BJ (cell line): Measurements from ENCODE around the gene HEXB. TPM values are rescaled to one million over a fixed set of nuclear protein-coding genes. Genes with fewer than 3 reads are reported as not detected.
A peak's percentile ranks its signal among the peaks of the same experiment; 100 is the strongest.

Experiments
- CTCF ChIA-PET: fragments of 350-600 bp; formaldehyde crosslinking; extraction: SDS; loops from one replicate; lab custom pipeline; 2021; ENCODE audit warnings: antibody characterized with exemption, inconsistent platforms; lab: Yijun Ruan, JAX
- POLR2A ChIA-PET: fragments of 300-600 bp; sonication (Branson Sonifier 250); formaldehyde crosslinking; extraction: SDS; loops from one replicate; lab custom pipeline; 2021; ENCODE audit warnings: antibody characterized with exemption; lab: Charles Lee
- DNase-seq: peaks from one replicate; pipeline ENCODE4 v3.0.0-alpha.2; 2011; ENCODE audit warnings: low read depth
- H3K27me3 ChIP-seq: 2 replicates; pipeline ENCODE4 v1.6.0; 2011; ENCODE audit warnings: low read length; ENCODE audit not compliant: control insufficient read depth, insufficient read depth
- H3K36me3 ChIP-seq: 2 replicates; pipeline ENCODE4 v1.5.1; 2011; ENCODE audit warnings: low read length; ENCODE audit not compliant: control insufficient read depth, insufficient read depth
- H3K4me3 ChIP-seq: 2 replicates; pipeline ENCODE4 v1.5.1; 2011; ENCODE audit warnings: low read depth, mild to moderate bottlenecking, control low read depth, low read length
- CTCF ChIP-seq: IDR thresholded peaks from 2 replicates; pipeline ENCODE4 v1.5.1; 2011; ENCODE audit warnings: low read depth, mild to moderate bottlenecking, control low read depth, inconsistent platforms, low read length, moderate library complexity; ENCODE audit not compliant: insufficient read depth
- polyA plus RNA-seq: library from polyadenylated mRNA; depleted of rRNA; stranded (reverse); fragments of >200 nt; gene quantifications from 2 replicates; pipeline ENCODE4 v1.2.3, GENCODE V29; 2011; rRNA removed
- small RNA-seq: library from RNA; depleted of rRNA; stranded (forward); fragments of <200 nt; gene quantifications from one replicate; pipeline ENCODE3, GENCODE V24; 2012; ENCODE audit warnings: low replicate concordance, low read depth; ENCODE audit not compliant: insufficient read length

HEXB gene
- polyA plus RNA-seq, 1 experiment = 71.0 TPM

GRCh38 chr5:74766849-74767578 is 82.0 kb downstream of the HEXB start, which contains the start of the genes GFM2 and NSA2:
Gene GFM2 (minus strand): TSS chr5:74767117. CDS start chr5:74763742, 3,375 bp downstream.
Gene NSA2 (plus strand): TSS chr5:74767249. CDS start chr5:74767361, 112 bp downstream.
- CTCF ChIA-PET = interaction anchor here (0.9 to 1.3 kb wide), 6 partner anchors 34 to 151 kb away, joined by 3 to 6 read pairs (median 4); no protein-coding TSS in a partner anchor
- peak; percentile 69 for DNase-seq
- no peaks in the 10 kb centered on the region for H3K36me3 ChIP-seq
- TF ChIP-seq CTCF = no peak
- POLR2A ChIA-PET = interaction anchor here (0.6 kb wide), 1 partner anchor 48 kb away, joined by 3 read pairs; no protein-coding TSS in a partner anchor
- peak within 1 kb of the TSS; percentile 95 for H3K4me3 ChIP-seq
- no peaks in the 10 kb centered on the region for H3K27me3 ChIP-seq

GRCh38 chr5:74767579-74767913 is 82.5 kb downstream of the HEXB start:
- CTCF ChIA-PET = interaction anchor here (1.0 kb wide), 1 partner anchor 34 kb away, joined by 6 read pairs; no protein-coding TSS in a partner anchor
- POLR2A ChIA-PET = no interaction called here
- Histone ChIP-seq H3K27me3 (no peaks in the 10 kb centered on the region), H3K4me3 (peak overlapping the region; percentile 95), H3K36me3 (no peaks in the 10 kb centered on the region)
- TF ChIP-seq CTCF = no peak
- DNase-seq = no peak

Small RNA genes within 50 kb of the gene (small RNA-seq; reads per million reads assigned to genes)
- not detected for gene RNU6-658P

Other genes with a start within 250 kb of the HEXB start
- 26.5 and 34.1 TPM in 2 replicates for gene ENC1, start 44.5 kb upstream of the HEXB start, polyA plus RNA-seq
- gene GFM2, start 81.9 kb downstream of the HEXB start, polyA plus RNA-seq = 19.3 and 35.6 TPM in 2 replicates
- 11.7 and 66.8 TPM in 2 replicates for gene NSA2, start 82.0 kb downstream of the HEXB start, polyA plus RNA-seq
- 0.22 and 0.48 TPM in 2 replicates for gene FAM169A, start 181.2 kb downstream of the HEXB start, polyA plus RNA-seq